GM10266 (cell line): ENCODE measurements around the gene SARDH.
A peak's percentile ranks its signal among the peaks of the same experiment; 100 is the strongest.

ENCODE experiments used
- DNase-seq: peaks from one replicate; pipeline ENCODE4 v3.0.0; 2012; ENCODE audit errors: extremely low spot score
- CTCF ChIP-seq: IDR thresholded peaks from 2 replicates; pipeline ENCODE4 v1.5.1; 2012; ENCODE audit warnings: mild to moderate bottlenecking, low read depth; ENCODE audit not compliant: control insufficient read depth, insufficient read depth; ENCODE audit errors: missing control alignments

The SARDH gene

GRCh38 chr9:133710661-133711427 lies 27.3 kb downstream of the SARDH start:
- no peak for TF ChIP-seq CTCF
- no peak for DNase-seq

- DNase-seq: no peak
- no peak for TF ChIP-seq CTCF
Measured at GRCh38 chr9:133709691-133710571, 28.2 kb downstream of the SARDH start.

GRCh38 chr9:133709015-133709611 lies 29.0 kb downstream of the SARDH start:
- peak; percentile 55 for DNase-seq

GRCh38 chr9:133708246-133709014 lies 29.7 kb downstream of the SARDH start:
- DNase-seq: no peak
- TF ChIP-seq CTCF: no peak

More at GRCh38 chr9:133709015-133709611, 29.0 kb downstream of the SARDH start:
- TF ChIP-seq CTCF: no peak

GRCh38 chr9:133707763-133708245 lies 30.3 kb downstream of the SARDH start:
- no peak for DNase-seq
- TF ChIP-seq CTCF: no peak

GRCh38 chr9:133707065-133707762 lies 30.9 kb downstream of the SARDH start:
- no peak for TF ChIP-seq CTCF
- DNase-seq: no peak
